Left renal pelvis (tissue), 4 donors: ENCODE data around the gene TMEM119. TPM values are rescaled to one million over a fixed set of nuclear protein-coding genes. Genes with fewer than 3 reads are reported as not detected.
"Not testable (repeated sequence)": the region's sequence is repeated elsewhere in the genome, so short reads cannot be mapped to it uniquely, and the experiment has no call there.

Experiments
- DNase-seq, 4 donors: peaks; one replicate each; pipeline ENCODE4 v3.0.0-alpha.2; 2013; ENCODE audit warnings: low read depth in 4 of 4, low spot score in 3 of 4
- polyA plus RNA-seq, 4 donors: library from polyadenylated mRNA; unstranded; fragments of 120-200 nt; gene quantifications; one replicate each; pipeline ENCODE4 v1.2.1, GENCODE V29; 2013; ENCODE audit not compliant: insufficient read length in 4 of 4

The TMEM119 gene
- polyA plus RNA-seq, 4 donors: 20.5 to 102 (median 23.9) TPM

- DNase-seq: no peak
Measured at GRCh38 chr12:108570743-108571608, 26.9 kb downstream of the TMEM119 start.

GRCh38 chr12:108568338-108569154 is 29.3 kb downstream of the TMEM119 start:
- DNase-seq: no peak

GRCh38 chr12:108567406-108568337 is 30.2 kb downstream of the TMEM119 start:
- DNase-seq: no peak

GRCh38 chr12:108566452-108566851 is 31.4 kb downstream of the TMEM119 start:
- no peak for DNase-seq

- no peak for DNase-seq
Measured at GRCh38 chr12:108565976-108566375, 31.9 kb downstream of the TMEM119 start.

- DNase-seq: no peak
Measured at GRCh38 chr12:108565146-108565545, 32.7 kb downstream of the TMEM119 start.

GRCh38 chr12:108564724-108565123 is 33.2 kb downstream of the TMEM119 start:
- DNase-seq: no peak

GRCh38 chr12:108563804-108564151 is 34.1 kb downstream of the TMEM119 start:
- DNase-seq: no peak

GRCh38 chr12:108563136-108563803 is 34.6 kb downstream of the TMEM119 start:
- peak in 3 of 4 donors; percentile 55 to 71 (median 60) for DNase-seq

GRCh38 chr12:108562348-108563135 is 35.3 kb downstream of the TMEM119 start, which contains the start of gene ISCU:
TSS of gene ISCU (plus strand) at chr12:108562596. CDS start at chr12:108562623, 27 bp downstream.
- peak; percentile 95 to 98 (median 96) for DNase-seq

GRCh38 chr12:108561852-108562347 is 36.0 kb downstream of the TMEM119 start:
- DNase-seq: no peak

GRCh38 chr12:108560752-108561719 is 36.8 kb downstream of the TMEM119 start, which contains the start of gene SART3:
TSS of gene SART3 (minus strand) at chr12:108561173. CDS start at chr12:108561154, 19 bp downstream.
- peak; percentile 79 to 89 (median 82) for DNase-seq

- no peak for DNase-seq
Measured at GRCh38 chr12:108560321-108560721, 37.6 kb downstream of the TMEM119 start.

- no peak for DNase-seq
Measured at GRCh38 chr12:108559748-108560147, 38.1 kb downstream of the TMEM119 start.

GRCh38 chr12:108559007-108559655 is 38.8 kb downstream of the TMEM119 start:
- no peak for DNase-seq

GRCh38 chr12:108555383-108555782 is 42.5 kb downstream of the TMEM119 start:
- not testable (repeated sequence) for DNase-seq

GRCh38 chr12:108553799-108554198 is 44.1 kb downstream of the TMEM119 start:
- no peak for DNase-seq
